Measurements from ENCODE around the gene PDE9A.
"Not testable (repeated sequence)": the region's sequence is repeated elsewhere in the genome, so short reads cannot be mapped to it uniquely, and the experiment has no call there.

Gene PDE9A

DNA sequence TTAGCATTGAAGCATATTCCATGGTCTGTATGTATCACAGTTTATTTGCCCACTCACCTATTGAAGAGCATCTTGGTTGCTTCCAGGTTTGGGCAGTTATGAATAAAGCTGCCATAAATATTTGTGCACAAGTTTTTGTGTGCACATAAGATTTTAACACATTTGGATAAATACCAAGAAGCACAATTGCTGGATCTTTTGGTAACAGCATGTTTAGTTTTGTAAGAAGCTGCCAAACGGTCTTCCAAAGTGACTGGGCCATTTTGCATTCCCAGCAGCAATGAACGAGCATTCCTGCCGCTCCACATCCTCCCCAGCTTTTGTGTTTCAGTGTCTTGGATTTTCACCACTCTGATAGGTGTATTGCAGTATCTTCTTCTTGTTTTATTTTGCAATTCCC lies 62.7 kb downstream of the PDE9A start:
- no peak for DNase-seq

DNA sequence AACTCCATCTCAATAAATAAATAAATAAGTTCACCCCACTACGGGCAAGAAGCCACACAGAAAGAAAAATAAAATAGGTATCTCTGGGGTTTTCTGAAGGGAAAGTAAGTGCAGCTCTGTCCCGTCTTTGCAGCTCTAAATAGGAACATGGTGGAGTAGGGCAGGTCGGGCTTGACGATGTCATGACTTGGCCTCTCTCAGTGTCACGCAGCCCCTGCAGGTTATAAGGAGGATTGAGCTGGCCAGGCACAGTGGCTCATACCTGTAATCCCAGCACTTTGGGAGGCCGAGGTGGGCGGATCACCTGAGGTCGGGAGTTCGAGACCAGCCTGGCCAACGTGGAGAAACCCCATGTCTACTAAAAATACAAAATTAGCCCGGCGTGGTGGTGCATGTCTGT lies 67.1 kb downstream of the PDE9A start:
- DNase-seq: not testable (repeated sequence)

DNA sequence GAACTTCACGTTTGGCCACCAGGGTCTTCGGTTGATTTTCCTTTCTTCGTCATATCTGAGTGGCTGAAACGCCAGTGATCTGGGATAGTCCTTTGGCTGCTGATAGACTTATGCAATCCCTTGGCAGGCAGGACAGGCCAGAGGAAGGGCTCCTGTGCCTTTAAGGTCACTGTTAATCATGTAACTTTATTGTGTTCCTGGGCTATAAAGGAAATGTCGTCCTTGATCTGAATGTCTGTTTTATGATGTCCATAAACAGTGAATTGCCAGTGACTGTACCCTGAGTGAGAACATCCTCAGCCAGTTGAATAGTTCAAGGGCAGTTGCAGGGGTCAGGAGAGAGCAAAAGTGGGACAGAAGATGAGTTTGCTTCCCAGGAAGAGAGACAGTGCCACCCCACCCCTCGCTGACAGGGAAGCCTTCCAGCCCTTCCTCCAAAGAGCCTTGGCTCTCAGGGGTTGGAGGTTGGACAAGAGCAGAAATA lies 68.0 kb downstream of the PDE9A start:
- DNase-seq: no peak

DNA sequence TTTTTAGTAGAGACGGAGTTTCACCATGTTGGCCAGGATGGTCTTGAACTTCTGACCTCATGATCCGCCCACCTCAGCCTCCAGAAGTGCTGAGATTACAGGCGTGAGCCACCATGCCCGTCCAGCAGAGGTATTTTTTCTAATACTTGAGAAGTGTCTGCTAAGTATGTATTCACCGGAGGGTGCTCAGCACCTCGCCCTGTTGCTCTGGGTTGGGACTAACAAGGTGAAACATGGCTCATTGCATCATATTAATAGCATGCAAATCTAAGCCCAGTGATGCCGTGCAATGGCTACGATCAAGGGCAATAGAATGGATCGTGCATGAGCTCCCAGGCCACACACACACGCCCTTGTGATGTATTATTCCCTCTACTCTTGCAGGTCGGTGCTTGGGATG lies 68.7 kb downstream of the PDE9A start:
- no peak for DNase-seq

DNA sequence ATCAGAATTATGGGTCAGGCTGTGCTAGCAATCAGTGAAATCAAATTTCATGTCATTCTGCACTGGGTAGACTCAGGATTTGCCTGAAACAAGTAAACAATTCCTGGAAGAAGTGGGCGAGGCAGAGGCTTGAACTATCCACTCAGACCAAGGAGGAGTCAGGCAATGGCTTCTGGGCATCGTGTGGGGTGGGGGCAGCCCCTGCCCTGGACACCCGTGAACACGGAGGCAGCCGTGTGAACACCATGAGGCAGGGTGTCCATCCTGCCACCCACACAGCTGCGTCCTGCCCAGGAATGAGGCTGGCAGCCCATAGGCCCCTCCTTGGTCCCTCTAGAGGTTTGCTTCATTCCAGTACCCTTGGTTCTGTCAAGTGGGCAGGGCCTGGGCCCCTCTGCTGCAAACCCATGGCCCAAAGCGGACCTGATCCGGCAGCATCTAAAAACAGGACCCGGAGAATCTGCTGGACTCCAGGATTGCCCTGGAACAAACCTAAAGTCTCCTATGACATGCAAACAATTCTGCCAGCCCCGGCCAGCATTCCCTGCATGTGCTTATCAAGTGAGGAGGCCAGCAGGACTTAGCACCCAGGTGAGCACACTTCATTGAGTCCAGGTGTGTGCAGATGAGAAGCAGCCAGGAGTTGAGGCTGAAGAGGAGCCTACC lies 69.5 kb downstream of the PDE9A start:
- no peak for DNase-seq

DNA sequence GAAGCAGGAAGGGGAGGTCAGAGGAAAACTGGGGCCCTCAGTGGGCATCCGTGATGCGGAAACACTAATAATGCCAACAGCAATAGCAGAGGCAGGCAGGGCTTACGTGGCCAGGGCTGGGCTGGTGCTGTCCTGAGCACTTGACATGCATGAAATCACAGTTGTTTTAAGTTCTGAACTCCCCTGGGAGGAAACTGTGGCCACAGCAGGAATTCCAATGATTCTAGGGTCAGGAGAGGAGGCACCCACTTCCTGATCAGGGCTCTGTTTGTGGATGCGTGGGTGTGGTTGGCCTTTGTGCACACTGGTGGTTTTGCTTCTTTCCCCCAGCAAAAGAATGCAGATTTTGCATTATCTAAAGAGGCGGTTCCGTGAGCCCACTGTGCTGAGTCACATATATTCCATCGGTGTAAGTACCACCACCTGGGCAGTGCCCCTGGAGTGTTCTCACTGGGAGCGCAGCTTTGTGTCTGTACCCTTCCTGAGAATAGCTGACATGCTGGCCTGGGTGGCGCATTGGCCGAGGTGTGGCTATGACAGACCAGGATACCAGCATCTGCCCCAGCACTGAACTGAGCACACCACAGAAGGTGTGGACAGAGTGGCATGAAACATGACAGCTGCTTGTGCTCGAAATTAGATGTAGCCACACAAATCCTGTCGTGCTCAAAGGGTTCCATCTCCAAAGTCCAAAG lies 71.0 kb downstream of the PDE9A start:
- peak; percentile 70 for DNase-seq

DNA sequence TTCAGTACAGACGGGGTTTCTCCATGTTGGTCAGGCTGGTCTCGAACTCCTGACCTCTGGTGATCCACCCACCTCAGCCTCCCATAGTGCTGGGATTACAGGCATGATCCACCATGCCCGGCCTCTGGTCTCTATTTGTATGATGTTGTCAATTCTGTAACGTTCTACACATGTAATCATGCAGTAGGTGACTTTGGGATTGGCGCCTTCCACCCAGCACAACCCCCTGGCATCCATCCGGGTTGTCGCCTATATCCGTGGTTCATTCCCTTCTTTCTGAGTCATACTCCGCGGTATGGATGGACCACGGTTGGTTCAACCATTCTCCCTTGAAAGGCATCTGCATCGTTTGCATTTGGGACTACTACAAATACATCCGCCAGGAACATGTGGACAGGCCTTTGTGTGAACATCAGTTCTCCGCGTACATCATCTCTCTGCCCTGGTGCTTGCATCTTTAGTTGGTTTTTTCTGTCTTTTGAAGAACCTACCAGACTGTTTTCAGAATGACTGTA lies 72.1 kb downstream of the PDE9A start:
- no peak for DNase-seq

DNA sequence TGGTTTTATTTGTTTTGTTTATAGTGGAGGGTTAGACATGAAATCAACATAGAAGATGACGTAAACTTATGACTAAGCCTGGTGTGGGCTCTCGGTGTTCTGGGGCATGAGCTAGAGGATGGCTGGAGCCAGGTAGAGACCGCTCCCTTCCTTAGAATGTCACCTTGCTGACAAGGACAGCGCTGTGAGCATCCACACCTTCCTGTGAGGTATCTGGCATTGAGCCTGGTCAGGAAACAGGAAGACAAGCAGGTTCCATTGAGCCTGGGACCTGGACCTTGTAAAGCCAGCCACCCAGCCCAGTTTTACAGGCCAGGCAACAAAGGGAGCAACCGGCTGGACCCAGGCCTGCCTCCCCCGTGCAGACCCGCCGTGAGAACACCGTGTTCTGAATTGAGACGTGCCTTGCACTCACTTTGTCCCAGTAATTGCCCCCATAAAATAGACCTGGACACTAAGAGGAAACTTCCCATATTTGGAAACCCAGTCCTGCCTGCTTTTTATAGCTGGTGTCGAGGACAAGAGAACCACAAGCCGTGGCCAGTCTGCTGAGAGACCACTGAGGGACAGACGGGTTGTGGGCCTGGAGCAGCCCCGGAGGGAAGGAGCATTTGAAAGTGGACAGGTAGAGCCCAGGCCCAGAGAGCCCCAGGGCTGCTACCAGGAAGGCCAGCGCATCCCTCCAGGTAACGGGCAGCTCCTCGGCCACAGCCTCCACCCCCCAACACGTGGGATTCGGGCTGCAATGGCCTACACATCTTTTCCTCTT lies 78.0 kb downstream of the PDE9A start:
- DNase-seq: no peak

DNA sequence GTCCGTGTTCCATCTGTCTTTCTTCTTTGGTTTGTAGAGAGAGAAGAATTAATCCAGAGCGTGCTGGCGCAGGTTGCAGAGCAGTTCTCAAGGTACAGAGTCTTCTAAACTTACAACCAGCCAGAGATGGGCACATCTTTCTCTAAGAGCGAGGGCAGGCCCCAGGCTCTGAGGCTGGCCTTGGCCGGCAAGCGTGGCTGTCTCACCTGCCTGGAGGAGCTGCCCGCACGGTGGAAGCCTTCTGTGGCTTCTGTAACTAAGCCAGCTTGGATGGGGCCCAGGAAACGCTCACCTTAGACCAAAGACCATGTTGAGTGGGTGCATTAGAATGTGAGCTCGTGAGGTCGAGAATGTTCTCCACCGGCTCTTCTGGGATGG lies 78.6 kb downstream of the PDE9A start:
- DNase-seq: no peak

DNA sequence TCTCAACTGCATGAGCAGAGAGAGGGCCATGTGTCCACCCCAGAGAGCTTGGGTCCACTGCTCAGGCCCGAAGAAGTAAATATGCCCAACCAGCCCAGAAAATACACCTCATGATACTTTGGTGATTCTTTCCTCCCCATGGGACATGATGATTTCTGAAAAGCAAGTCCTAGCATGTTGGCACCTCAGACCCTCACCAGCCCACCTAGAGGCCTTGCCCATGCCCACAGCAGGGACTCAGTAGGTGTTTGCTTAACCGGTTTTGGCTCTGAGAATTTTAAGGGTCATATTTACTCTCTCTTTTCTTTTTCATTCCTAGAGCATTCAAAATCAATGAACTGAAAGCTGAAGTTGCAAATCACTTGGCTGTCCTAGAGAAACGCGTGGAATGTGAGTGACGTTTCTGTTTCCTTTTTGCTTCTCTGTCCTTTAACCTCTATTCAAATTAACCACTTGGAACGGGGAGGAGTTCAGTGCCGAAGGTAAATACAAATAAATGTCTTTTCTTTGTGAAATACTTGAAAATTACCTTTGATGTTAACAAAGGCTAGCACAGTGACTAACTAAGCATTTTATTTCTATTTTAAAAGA lies 79.7 kb downstream of the PDE9A start:
- no peak for DNase-seq

DNA sequence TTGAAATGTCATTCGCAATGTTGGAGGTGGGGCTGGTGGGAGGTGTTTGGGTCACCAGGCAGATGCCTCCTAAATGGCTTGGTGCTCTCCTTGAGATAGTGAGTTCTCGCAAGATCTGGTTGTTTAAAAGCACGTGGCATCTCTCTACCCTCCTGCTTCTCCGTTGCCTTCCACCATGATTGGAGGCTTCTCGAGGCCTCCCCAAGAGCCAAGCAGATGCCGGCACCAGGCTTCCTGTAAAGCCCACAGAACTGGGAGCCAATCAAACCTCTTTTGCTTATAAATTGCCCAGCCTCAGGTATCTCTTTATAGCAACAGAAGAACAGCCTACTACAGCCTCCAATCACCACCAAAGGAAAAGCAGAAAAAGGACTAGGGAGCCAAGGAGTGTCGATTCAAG lies 80.5 kb downstream of the PDE9A start:
- no peak for DNase-seq

DNA sequence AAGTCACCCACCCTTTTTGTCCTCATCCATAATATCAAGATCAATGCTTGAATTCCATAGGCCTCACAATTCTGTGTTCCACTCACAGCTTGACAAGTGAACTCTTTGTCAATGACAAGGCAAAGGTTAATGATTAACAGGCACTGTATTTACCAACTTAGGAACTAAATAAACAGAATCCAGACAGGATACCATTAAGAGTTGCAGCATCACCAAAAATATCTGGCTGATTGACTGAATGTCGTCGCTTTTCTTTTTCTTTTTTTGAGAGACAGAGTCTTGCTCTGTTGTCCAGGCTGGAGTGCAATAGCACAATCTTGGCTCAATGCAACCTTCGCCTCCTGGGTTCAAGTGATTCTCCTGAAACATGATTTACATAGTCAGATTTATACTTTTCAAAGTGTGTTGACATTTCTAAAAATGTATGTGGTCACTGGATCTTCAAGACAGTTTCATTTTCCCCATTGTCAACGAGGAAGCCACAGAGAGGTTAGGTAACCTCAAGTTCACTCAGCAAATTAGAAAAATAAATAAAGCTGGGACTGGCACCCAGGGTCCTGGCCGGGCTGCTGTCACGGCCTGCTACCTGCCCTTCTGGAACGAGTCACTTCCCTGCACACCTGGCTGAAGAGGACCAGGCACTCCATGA lies 81.0 kb downstream of the PDE9A start:
- DNase-seq: no peak

DNA sequence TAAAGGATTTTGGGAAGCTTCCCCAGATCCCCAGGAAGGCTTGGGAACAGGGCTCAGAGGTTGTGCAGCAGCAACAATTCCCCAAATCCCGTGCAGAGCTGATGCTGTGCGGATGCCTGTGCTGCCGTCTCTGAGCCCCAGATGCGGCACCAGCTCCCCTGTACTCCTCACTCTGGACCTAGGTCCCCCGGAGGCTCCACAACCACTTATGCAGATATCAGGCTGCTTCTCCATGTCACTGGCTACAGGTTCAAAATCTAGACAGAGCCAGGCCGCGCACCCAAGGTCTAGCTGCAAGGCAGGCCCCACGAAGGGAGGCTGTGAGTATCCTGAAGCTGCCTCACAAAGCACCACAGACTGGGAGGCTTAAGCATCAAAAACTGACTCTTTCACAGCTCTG lies 81.6 kb downstream of the PDE9A start:
- no peak for DNase-seq

DNA sequence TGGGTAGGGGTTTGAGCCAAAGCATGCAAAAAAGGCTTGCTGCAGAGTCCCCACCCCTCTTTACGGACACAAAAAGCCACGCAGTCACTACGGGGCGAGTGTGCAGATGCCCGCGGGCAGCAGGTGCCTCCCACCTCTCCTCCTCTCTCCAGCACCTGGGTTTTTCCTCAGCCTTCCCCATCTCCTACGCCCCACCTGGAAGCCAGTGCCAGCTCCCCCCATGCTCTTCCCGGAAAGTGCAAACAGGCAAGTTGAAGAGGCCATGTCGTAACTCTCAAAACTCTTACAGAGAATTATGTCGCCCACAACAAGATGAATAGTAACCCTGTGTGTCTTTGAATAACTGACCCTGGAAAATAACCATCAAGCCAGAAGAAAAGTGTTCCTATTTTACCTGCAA lies 82.5 kb downstream of the PDE9A start:
- no peak for DNase-seq

DNA sequence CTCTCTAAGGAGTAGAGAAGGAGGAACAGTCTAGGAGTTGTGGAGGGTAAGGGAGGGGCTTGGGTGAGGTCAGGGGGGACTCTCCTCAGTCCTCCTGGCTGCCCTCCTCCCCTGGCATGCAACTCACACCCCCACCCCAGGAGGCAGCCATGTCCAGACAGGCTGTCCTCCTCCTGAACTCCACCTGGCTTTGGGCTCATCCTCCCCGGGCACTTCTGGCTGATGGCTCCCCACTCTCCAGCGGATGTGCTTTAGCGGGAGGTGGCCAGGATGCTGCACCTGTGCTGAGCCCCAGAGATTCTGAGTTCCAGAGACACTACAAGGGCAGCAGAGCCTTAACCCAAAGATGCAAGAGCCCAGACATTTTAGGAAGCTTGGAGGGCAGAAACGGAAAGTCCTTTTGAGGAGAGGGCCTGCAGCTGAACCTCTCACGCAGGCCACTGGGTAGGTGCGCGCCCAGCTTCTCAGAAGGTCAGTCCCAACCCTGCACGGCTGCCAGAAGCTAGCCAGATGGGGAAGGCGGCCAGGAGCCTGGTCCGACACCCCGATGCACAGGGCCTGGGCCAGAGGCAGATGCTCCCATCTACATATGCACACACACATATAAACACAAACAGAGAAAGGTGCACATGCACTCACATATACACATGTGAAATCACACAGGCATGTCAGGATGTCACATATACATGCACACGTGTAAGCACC lies 83.4 kb downstream of the PDE9A start:
- no peak for DNase-seq

DNA sequence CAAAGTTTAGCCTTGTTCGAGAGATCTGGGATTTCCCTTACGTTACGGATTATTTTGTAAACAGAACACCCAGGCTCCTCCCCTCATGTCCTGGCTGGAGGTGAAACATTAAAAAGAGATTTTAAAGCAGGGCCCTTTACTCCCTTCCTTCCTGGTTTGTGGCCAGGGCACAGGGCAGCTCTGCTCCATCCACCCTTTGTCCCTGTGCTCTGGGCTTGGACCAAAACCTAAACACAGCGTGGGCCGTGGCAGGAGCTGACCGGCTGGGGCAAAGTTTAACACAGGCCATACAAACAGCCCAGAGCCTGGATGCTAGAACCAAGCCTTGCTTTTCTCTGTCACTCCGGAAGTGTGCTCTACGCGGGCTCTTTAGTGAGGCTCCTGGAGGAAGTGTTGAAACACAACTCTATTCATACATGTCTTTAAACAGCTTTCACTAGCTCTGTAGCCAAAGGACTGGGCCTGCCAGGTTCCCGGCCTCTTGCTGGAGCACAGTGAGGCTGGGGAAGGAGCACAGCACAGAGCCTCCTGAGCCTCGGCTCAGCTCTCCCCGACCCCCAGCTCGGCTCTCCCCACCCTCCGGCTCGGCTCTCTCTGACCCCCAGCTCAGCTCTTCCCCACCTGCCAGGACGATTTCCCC lies 84.7 kb downstream of the PDE9A start:
- DNase-seq: no peak

DNA sequence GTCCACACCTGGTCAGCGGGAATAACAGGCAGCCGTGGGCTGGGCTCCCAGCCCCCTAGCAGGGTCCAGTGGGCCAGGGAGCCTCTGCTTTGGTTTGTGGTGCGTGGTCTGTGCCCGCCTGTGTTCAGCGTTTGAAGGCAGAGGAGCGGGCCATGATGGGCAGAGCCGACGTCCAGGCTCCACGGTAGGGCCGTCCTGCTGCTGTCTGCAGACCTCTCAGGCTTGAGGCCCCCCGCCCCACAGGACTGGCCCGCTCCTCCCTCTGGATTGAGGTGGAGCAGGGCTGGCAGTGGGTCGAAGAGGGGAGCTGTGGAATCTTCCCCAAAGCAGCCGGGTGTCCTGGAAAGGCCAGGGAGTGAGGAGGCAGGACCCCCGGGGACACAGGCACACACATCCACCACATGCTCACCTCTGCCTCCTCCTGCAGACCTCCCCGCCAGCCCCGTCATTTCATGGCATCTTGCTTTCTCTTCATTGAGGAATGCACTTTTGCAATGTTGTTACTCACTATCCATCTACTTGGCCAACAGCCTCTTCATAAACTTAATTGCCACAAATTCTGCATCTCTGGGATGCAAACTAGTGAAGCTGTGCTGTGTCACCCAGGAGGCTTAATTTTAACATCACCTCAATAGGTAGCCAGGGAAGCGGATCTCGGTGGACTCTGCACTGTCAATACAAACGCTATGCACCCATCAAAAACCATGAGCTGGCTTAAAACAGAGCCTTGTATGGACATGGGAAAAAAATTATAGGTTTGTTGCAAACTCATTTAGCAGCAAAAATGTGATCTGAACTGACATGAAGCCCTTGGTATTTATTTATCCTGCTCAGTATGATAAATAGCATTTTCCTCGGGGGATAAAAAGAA lies 85.9 kb downstream of the PDE9A start:
- no peak for DNase-seq

DNA sequence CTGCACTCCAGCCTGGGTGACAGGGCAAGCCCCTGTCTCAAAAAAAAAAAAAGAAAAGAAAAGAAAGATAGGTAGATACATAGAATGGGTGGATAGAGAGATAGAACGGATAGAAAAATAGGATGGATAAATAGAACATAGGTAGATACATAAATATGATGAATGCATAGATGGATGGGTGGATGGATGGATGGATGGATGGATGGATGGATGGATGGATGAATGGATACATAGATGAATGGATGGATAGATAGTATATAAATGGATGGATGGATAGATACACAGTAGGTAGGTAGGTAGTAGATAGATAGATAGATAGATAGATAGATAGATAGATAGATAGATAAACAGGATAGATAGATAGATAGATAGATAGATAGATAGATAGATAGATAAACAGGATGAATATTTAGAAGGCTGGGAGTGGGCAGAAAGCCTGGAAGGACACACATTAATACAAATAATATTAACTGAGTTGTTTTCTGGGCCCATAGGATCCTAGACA lies 87.0 kb downstream of the PDE9A start:
- no peak for DNase-seq

DNA sequence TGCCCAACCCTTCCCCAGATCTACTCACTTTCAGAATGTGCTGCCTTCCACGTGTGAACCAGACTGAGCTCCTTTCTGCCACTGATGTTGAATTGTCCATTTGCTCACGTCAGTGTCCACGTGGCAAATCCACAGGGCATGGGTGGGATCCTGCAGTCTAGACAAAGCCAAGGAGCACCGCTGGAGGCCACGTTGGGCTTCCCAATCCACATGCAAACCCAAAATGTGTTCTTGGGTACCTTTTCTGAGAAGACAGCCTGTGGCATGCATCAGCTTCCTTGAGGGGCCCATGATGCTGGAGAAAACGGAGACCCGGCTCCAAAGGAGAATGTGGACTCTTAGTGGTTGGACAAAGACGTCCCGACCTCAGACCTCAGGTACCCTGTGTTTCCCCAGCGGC lies 87.6 kb downstream of the PDE9A start:
- DNase-seq: no peak

Measured in T1000 (cell line).